GM23338 (cell line): ENCODE results near the gene PPP2R5C.

Experiments
- CREB1 ChIP-seq: fragments of 250-450 bp; sonication (Bioruptor Pico); IDR thresholded peaks from 2 replicates; pipeline ENCODE4 v1.5.0; 2020; ENCODE audit warnings: low read depth, mild to moderate bottlenecking, moderate library complexity
- CTCF ChIP-seq, 2 experiments: fragments of 200-600 bp in 1 of 2; sonication (generic) in 1 of 2; conservative IDR thresholded peaks; 2 replicates each; pipeline versions ENCODE4 v1.5.1 to v1.6.1; 2016 to 2017; ENCODE audit warnings: antibody characterized with exemption in 2 of 2, low read depth in 2 of 2, mild to moderate bottlenecking in 2 of 2, moderate library complexity in 1 of 2
- ETS1 ChIP-seq: IDR thresholded peaks from 2 replicates; pipeline ENCODE4 v1.6.1; 2016; ENCODE audit warnings: antibody characterized with exemption
- EZH2 ChIP-seq: fragments of 200-600 bp; sonication (generic); IDR thresholded peaks from one replicate; pipeline ENCODE4 v1.8.0; 2017; ENCODE audit warnings: antibody characterized with exemption, mild to moderate bottlenecking, low read depth; ENCODE audit not compliant: unreplicated experiment
- EZH2phosphoT487 ChIP-seq: fragments of 200-600 bp; sonication (generic); IDR thresholded peaks from one replicate; pipeline ENCODE4 v1.8.1; 2018; ENCODE audit warnings: antibody characterized with exemption; ENCODE audit not compliant: unreplicated experiment
- JUNB ChIP-seq: IDR thresholded peaks from one replicate; pipeline ENCODE4 v1.6.1; 2016; ENCODE audit warnings: antibody characterized with exemption; ENCODE audit not compliant: unreplicated experiment
- NANOG ChIP-seq: IDR thresholded peaks from 2 replicates; pipeline ENCODE4 v1.6.1; 2016; ENCODE audit warnings: antibody characterized with exemption, borderline replicate concordance
- POLR2AphosphoS5 ChIP-seq: IDR thresholded peaks from 2 replicates; pipeline ENCODE4 v1.6.1; 2016; ENCODE audit warnings: antibody characterized with exemption, low read depth
- REST ChIP-seq: IDR thresholded peaks from one replicate; pipeline ENCODE4 v1.6.1; 2018; ENCODE audit warnings: antibody characterized with exemption; ENCODE audit not compliant: unreplicated experiment
- STAT1 ChIP-seq: IDR thresholded peaks from one replicate; pipeline ENCODE4 v1.6.1; 2016; ENCODE audit warnings: antibody characterized with exemption; ENCODE audit not compliant: unreplicated experiment
- ZNF114 ChIP-seq: fragments of 250-450 bp; sonication (Bioruptor Pico); IDR thresholded peaks from 2 replicates; pipeline ENCODE4 v1.5.0; 2020; ENCODE audit warnings: mild to moderate bottlenecking, moderate library complexity
- ZNF331 ChIP-seq: fragments of 250-450 bp; sonication (Bioruptor Pico); IDR thresholded peaks from 2 replicates; pipeline ENCODE4 v1.5.0; 2020; ENCODE audit warnings: low read depth, mild to moderate bottlenecking, moderate library complexity
- ZNF462 ChIP-seq: fragments of 250-450 bp; sonication (Bioruptor Pico); IDR thresholded peaks from 2 replicates; pipeline ENCODE4 v1.5.0; 2020; ENCODE audit warnings: mild to moderate bottlenecking, moderate library complexity

- no peak for TF ChIP-seq EZH2
- TF ChIP-seq CTCF (conservative IDR thresholded peaks at IDR 0.05; ENCODE audit: low read depth in 2 of 2), result no peak
- TF ChIP-seq EZH2phosphoT487, result no peak
- no peak for TF ChIP-seq REST
- TF ChIP-seq CREB1, result no peak
- TF ChIP-seq STAT1, result no peak
- no peak for TF ChIP-seq ZNF462 (CRISPR knock-in tag)
- TF ChIP-seq ZNF114 (CRISPR knock-in tag), result no peak
- TF ChIP-seq ETS1, result no peak
- TF ChIP-seq POLR2AphosphoS5, result no peak
- no peak for TF ChIP-seq NANOG
- TF ChIP-seq JUNB, result no peak
- TF ChIP-seq ZNF331 (CRISPR knock-in tag), result no peak
These were observed 34.5 kb downstream of the PPP2R5C start for GRCh38 chr14:101796016-101796415.
